Fibroblast of pulmonary artery (primary cell): ENCODE results near the gene POMP.
"Not testable (repeated sequence)": the region's sequence is repeated elsewhere in the genome, so short reads cannot be mapped to it uniquely, and the experiment has no call there.

Experiments used
- DNase-seq: peaks from one replicate; pipeline ENCODE4 v3.0.0-alpha.2; 2010; ENCODE audit warnings: low read depth
- H3K4me3 ChIP-seq: replicated peaks from 2 replicates; pipeline ENCODE4 v1.5.1; 2011; ENCODE audit warnings: low read depth, mild to moderate bottlenecking, control low read depth, low read length, moderate library complexity
- CTCF ChIP-seq: IDR thresholded peaks from 2 replicates; pipeline ENCODE4 v1.5.1; 2011; ENCODE audit warnings: mild to moderate bottlenecking, control low read depth, low read length, inconsistent platforms; ENCODE audit errors: missing control alignments

Gene POMP

GRCh38 chr13:28666897-28667488 is 8.1 kb downstream of the POMP start:
- no peak for DNase-seq
- H3K4me3 ChIP-seq = no peak overlapping the region
- no peak for TF ChIP-seq CTCF

GRCh38 chr13:28671126-28671792 is 12.3 kb downstream of the POMP start:
- H3K4me3 ChIP-seq = no peak overlapping the region
- no peak for DNase-seq
- TF ChIP-seq CTCF = no peak

- peak; percentile 26 for TF ChIP-seq CTCF
- no peak overlapping the region for H3K4me3 ChIP-seq
- DNase-seq = peak; percentile 23
Observed at GRCh38 chr13:28678809-28679208, 19.9 kb downstream of the POMP start.

GRCh38 chr13:28679628-28680027 is 20.7 kb downstream of the POMP start:
- peak; percentile 49 for TF ChIP-seq CTCF
- H3K4me3 ChIP-seq = no peak overlapping the region
- peak; percentile 47 for DNase-seq

- DNase-seq = no peak
- no peak overlapping the region for H3K4me3 ChIP-seq
- TF ChIP-seq CTCF = no peak
Observed at GRCh38 chr13:28680541-28680940, 21.6 kb downstream of the POMP start.

GRCh38 chr13:28683169-28683568 is 24.2 kb downstream of the POMP start:
- DNase-seq, H3K4me3 ChIP-seq: not testable (repeated sequence)

GRCh38 chr13:28684257-28684656 is 25.3 kb downstream of the POMP start:
- TF ChIP-seq CTCF = no peak
- DNase-seq = peak; percentile 14

More at GRCh38 chr13:28684257-28684656, 25.3 kb downstream of the POMP start:
- no peak overlapping the region for H3K4me3 ChIP-seq
